ENCODE results near the gene IL22RA2.

Gene IL22RA2

DNA sequence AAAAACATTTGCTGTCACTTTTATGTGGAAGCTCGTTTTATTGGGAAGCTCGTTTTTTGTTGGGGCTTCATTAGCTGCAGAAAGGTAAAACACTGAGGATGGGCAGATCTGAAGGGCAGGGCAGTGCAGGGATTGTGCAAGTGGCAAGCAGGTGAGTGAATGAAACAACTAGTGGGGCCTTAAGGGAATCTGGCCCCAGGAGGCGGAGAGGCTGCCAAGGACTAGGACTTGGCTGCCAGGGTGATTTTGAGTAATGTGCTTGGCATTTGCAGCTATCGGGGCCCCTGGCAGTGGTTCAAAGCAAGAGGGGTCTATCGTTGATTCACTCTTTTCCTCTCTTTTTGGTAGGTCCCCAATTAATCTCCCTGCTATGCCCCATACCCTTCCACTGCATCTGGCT, 11.5 kb downstream of the IL22RA2 start:
- H3K27ac Mint-ChIP-seq: no peak overlapping the region
- H3K9me3 Mint-ChIP-seq: peaks cover 51% of the 10 kb centered on the region
- H3K36me3 Mint-ChIP-seq (ENCODE audit: low read depth): peaks cover 8% of the 10 kb centered on the region
- TF ChIP-seq, protein P1, sequence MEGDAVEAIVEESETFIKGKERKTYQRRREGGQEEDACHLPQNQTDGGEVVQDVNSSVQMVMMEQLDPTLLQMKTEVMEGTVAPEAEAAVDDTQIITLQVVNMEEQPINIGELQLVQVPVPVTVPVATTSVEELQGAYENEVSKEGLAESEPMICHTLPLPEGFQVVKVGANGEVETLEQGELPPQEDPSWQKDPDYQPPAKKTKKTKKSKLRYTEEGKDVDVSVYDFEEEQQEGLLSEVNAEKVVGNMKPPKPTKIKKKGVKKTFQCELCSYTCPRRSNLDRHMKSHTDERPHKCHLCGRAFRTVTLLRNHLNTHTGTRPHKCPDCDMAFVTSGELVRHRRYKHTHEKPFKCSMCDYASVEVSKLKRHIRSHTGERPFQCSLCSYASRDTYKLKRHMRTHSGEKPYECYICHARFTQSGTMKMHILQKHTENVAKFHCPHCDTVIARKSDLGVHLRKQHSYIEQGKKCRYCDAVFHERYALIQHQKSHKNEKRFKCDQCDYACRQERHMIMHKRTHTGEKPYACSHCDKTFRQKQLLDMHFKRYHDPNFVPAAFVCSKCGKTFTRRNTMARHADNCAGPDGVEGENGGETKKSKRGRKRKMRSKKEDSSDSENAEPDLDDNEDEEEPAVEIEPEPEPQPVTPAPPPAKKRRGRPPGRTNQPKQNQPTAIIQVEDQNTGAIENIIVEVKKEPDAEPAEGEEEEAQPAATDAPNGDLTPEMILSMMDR (IDR thresholded peaks at IDR 0.05): no peak
- no peaks in the 10 kb centered on the region for H3K4me1 Mint-ChIP-seq
- H3K27me3 Mint-ChIP-seq (ENCODE audit: low read depth, poor library complexity): peaks cover 5% of the 10 kb centered on the region
- H3K4me3 Mint-ChIP-seq: no peak overlapping the region
- no peak for DNase-seq

GRCh38 chr6:137160763-137161162, 12.7 kb downstream of the IL22RA2 start:
- peaks cover 8% of the 10 kb centered on the region for H3K36me3 Mint-ChIP-seq (ENCODE audit: low read depth)
- no peaks in the 10 kb centered on the region for H3K4me1 Mint-ChIP-seq
- peaks cover 5% of the 10 kb centered on the region for H3K27me3 Mint-ChIP-seq (ENCODE audit: low read depth, poor library complexity)
- no peak overlapping the region for H3K27ac Mint-ChIP-seq
- no peak for DNase-seq
- TF ChIP-seq, protein P1 (IDR thresholded peaks at IDR 0.05): no peak
- peaks cover 49% of the 10 kb centered on the region for H3K9me3 Mint-ChIP-seq
- H3K4me3 Mint-ChIP-seq: no peak overlapping the region

- Mint-ChIP-seq H3K4me1 (no peaks in the 10 kb centered on the region), H3K4me3 (no peak overlapping the region), H3K36me3 (ENCODE audit: low read depth) (peaks cover 8% of the 10 kb centered on the region), H3K27ac (no peak overlapping the region), H3K9me3 (peaks cover 43% of the 10 kb centered on the region), H3K27me3 (ENCODE audit: low read depth, poor library complexity) (peaks cover 5% of the 10 kb centered on the region)
- no peak for DNase-seq
- TF ChIP-seq, protein P1 (IDR thresholded peaks at IDR 0.05): no peak
Observed at GRCh38 chr6:137159912-137160311, 13.5 kb downstream of the IL22RA2 start.

- H3K27ac Mint-ChIP-seq: no peak overlapping the region
- no peak for DNase-seq
Observed at GRCh38 chr6:137157601-137158000, 15.8 kb downstream of the IL22RA2 start.

DNA sequence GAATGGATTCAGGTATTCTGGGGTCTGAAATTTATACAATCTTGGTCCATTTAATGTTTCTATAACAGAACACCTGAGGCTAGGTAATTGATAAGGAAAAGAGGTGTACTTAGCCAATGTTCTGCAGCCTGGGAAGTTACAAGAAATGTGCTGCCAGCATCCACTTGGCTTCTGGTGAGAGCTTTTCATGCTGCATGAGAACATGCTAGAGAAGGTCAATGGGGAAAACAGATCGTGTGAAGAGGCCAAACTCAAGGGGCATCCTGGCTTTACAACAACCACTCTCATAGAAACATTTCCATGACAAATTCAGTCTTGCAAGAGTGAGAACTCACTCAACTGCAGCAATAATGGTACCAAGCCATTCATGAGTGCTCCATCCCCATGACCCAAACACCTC, 16.8 kb downstream of the IL22RA2 start:
- H3K27me3 Mint-ChIP-seq (ENCODE audit: low read depth, poor library complexity): no peaks in the 10 kb centered on the region
- peaks cover 28% of the 10 kb centered on the region for H3K9me3 Mint-ChIP-seq
- no peak overlapping the region for H3K4me3 Mint-ChIP-seq
- DNase-seq: no peak
- H3K4me1 Mint-ChIP-seq: no peaks in the 10 kb centered on the region
- no peaks in the 10 kb centered on the region for H3K36me3 Mint-ChIP-seq (ENCODE audit: low read depth)
- TF ChIP-seq, protein P1 (IDR thresholded peaks at IDR 0.05): no peak
- no peak overlapping the region for H3K27ac Mint-ChIP-seq

More at GRCh38 chr6:137157601-137158000, 15.8 kb downstream of the IL22RA2 start:
- H3K4me3 Mint-ChIP-seq: no peak overlapping the region
- no peaks in the 10 kb centered on the region for H3K4me1 Mint-ChIP-seq
- H3K9me3 Mint-ChIP-seq: peaks cover 27% of the 10 kb centered on the region
- TF ChIP-seq, protein P1 (IDR thresholded peaks at IDR 0.05): no peak
- H3K27me3 Mint-ChIP-seq (ENCODE audit: low read depth, poor library complexity): peaks cover 5% of the 10 kb centered on the region
- no peaks in the 10 kb centered on the region for H3K36me3 Mint-ChIP-seq (ENCODE audit: low read depth)

DNA sequence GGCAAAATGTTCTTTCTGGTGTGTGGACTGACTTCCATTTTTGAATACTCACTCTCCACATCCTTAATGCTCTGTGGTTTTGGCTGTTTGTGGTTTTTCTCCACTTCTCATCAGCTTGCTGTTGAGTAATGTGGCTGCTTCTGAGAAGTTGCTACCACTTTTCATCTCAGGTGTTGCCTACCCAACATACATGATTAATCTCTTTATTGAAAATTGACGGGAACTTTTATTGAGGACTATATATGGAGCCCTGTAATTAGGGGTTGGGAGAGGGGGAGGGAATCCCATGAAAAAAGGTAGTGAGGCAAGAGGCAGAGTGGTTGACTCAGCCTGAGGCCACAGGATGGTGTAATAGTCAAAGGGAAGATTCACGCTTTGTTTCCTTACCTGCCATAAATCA, 17.6 kb downstream of the IL22RA2 start:
- no peak overlapping the region for H3K4me3 Mint-ChIP-seq
- H3K4me1 Mint-ChIP-seq: no peaks in the 10 kb centered on the region
- H3K9me3 Mint-ChIP-seq: peaks cover 28% of the 10 kb centered on the region
- H3K27me3 Mint-ChIP-seq (ENCODE audit: low read depth, poor library complexity): no peaks in the 10 kb centered on the region
- DNase-seq: no peak
- TF ChIP-seq, protein P1 (IDR thresholded peaks at IDR 0.05): no peak
- no peak overlapping the region for H3K27ac Mint-ChIP-seq
- H3K36me3 Mint-ChIP-seq (ENCODE audit: low read depth): no peaks in the 10 kb centered on the region

Data from nephron progenitor cell (in vitro differentiated cells).